Hematopoietic multipotent progenitor cell treated with erythropoietin and hydrocortisone succinate and interleukin-3 and kit ligand, for 15 days (in vitro differentiated cells): Measurements from ENCODE around the gene SAE1.

ENCODE experiments used
- DNase-seq: peaks from one replicate; pipeline ENCODE4 v3.0.0-alpha.2; 2015; ENCODE audit warnings: low spot score

SAE1 gene

DNA sequence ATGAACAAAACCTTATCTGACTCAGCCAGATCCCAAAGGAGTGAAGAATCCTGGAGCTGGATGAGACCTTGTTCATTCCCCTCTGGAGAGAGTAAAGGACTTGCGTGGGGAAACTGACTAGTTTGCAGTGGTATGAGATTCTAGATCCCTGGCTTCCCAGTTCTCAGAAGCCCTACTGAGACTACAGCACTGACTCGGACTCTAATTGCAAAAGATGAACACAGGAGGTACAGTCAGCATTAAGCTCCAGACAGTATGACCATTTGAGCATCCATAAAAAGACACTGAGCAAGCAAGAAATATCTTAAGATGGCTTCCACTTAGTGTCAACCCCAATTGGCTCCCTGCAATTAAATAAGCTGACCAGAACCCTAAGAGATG, 23.8 kb upstream of the SAE1 start:
- DNase-seq, result no peak

DNA sequence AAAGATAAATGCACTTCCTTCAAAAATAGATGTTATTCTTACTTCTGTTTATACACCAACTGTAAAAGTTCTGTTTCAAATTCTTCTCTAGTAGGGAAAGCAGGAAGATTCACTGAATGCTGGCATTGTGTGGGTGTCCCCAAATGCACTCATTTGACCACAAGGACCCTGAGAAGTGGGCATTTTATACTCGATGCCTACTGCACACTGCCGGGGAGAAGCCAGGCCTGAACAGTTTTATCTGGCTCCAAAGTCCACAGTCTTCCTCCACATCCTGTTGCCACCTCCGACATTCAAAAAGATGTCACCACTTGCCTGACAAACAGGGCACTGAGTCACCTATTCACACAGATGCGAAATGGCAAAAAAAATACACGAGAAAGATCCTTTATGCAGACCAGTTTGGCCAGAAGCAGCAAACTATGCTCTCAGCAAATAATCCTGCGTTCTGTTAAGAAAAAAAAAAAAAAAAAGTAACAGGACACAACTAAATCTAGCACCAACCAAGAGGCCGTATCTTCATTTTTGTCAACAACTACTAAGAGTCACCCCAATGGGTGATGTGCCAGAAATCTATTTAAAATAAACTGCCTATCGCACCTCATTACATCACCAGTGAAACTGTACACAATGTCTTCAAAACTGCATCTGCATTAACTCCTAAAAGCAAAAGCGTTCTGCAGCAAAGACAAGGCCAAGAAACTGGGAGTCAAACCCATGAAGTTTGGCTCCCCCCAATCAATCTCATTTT, 23.3 kb upstream of the SAE1 start:
- DNase-seq, result peak; percentile 75

- DNase-seq, result no peak
These were observed 22.5 kb upstream of the SAE1 start for GRCh38 chr19:47107953-47108746.

- no peak for DNase-seq
These were observed 21.5 kb upstream of the SAE1 start for GRCh38 chr19:47109177-47109540.

GRCh38 chr19:47109541-47110375, 20.9 kb upstream of the SAE1 start:
- DNase-seq, result peak; percentile 69

DNA sequence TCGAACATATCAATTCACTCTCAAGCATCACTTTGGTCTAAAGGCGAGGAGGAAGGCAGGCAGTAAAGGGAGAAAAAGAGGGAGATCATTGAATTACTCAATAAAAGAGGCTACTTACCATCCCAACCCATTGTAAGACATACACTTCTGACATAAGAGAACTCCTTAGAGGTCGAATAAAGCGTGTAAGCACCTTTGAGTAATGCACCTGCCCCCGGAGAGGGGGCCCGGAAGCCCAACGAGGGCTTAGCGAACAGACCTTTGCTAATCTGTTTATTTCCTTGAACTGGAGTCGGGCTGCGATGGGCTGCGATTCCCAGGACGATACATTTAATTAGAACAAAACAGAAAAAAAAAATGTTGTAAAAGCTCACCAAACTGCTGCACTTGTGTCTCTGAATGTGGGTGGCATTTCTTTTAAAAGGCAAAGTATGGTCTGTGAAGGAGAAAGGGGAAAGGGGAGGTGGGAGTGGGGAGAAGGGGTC, 20.1 kb upstream of the SAE1 start:
- peak; percentile 44 for DNase-seq

DNA sequence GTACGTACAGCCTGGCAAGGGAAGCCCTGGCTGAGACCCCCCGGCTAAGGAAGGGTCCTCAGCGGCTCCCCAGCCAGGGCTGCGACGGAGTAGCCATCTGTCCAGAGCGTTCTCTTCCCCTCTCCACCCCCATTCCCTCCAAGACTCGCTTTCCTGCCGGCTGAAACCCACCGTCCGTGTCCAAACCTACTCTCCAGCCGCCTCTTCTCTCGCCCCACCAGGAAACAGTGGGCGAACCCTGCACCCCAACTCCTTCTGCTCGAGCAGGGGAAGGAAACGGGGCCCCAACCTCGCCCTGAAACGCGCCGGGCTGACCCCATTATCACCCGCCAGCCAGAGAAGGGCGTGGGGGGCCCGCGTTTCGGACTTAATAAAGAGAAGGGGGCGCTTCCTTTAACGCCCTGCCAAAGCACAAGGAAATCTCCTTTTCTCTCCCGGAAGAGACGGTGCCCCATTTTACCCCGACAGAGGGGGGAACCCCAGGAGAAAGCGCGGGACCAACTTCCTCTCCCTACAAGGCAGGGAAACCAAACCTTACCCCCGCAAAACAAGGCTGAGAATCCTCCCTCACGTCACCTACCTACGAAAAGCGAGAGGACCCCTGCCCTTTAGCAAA, 19.5 kb upstream of the SAE1 start:
- DNase-seq, result peak; percentile 79

- DNase-seq, result peak; percentile 35
These were observed 18.9 kb upstream of the SAE1 start for GRCh38 chr19:47111682-47112165.

- peak; percentile 91 for DNase-seq
These were observed 18.3 kb upstream of the SAE1 start for GRCh38 chr19:47112166-47112996.

- DNase-seq, result peak; percentile 100
These were observed 17.4 kb upstream of the SAE1 start, which contains the start of gene ZC3H4 for GRCh38 chr19:47112997-47113849. TSS of gene ZC3H4 (minus strand) at chr19:47113776. CDS start at chr19:47112584, 1,192 bp downstream.

DNA sequence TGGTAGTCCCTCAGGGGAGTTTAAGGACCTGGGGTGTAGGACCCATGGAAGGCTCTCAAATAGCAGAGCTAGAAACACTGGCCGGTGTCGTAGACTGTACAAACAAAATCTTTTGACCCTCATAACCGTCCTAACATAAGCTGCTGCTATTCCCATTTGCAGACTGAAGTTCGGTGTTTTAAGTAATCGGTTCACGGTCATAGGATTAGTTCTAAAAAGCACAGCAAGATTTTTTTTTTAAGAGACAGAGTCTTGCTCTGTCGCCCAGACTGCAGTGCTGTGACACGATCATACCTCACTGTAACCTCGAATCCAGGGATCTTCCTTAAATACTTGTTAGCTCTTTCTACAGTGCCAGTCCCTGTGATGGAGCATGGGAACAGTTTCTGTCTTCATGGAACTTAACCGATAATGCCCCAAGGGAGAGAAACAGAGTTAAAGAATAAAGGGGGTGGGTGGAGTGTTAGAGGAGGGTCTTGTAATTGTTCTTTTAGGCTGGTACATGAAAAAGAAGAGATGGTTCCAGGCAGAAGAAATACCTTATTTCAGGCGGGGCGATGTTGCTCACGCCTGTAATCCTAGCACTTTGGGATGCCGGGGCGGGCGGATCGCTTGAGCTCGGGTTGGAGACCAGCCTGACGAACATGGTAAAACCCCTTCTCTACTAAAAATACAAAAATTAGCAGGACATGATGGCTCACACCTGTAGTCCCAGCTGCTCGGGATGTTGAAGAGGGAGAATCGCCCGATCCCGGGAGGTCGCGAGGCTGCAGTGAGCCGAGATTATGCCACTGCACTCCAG, 16.6 kb upstream of the SAE1 start:
- no peak for DNase-seq

DNA sequence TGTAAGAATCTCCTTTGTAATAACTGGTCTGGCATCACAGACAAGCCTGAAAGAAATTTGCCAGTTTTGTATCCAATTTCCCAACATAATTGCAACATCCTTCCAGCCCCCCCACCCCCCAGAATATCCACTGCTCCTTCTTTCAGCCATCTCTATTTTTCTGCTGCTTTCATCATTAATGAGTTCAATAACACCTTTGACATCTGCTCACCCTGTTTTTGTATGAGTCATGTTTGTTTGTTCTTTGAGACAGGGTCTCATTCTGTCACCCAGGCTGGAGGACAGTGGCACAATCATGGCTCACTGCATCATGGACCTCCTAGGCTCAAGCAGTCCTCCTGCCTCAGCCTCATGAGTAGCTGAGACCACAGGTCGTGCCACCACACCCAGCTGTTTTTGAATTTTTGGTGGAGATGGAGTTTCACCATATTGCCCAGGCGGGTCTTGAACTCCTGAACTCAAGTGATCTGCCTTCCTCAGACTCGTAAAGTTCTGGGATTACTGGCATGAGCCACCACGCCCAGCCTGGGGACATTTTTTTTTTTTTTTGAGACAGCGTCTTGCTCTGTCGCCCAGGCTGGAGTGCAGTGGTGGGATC, 10.1 kb upstream of the SAE1 start:
- DNase-seq, result no peak

DNA sequence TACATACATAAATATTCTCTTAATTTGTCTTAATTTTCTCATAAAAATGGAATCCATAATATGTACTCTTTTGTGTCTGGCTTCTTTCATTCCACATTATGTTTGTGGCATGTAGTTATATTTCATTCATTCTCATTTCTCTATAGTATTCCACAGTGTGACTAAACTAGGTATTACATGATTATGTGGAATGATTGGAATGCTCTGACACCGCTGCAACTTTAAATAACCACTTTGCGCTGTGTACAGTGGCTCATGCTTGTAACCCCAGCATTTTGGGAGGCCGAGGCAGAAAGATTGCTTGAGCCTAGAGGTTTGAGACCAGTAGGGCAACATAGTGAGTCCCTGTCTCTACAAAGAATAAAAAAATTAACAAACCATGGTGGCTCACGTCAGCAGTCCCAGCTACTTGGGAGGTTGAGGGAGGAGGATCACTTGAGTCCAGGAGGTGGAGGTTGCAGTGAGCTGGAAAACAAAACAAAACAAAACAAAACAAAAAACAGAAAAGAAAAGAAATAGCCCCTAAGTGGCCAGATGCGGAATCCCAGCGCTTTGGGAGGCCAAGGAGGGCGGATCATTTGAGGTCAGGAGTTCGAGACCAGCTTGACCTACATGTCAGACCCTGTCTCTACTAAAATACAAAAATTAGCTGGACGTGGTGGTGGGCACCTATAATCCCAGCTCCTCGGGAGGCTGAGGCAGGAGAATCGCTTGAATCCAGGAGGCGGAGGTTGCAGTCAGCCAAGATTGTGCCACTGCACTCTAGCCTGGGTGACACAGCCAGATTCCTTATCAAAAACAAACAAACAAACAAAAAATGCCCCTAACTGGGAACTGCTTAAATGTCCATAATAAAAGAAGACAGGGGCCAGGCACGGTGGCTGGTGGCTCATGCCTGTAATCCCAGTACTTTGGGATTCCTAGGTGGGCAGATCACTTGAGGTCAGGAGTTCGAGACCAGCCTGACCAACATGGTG, 8.0 kb upstream of the SAE1 start:
- DNase-seq, result no peak

GRCh38 chr19:47123406-47123805, 7.2 kb upstream of the SAE1 start:
- DNase-seq, result no peak

DNA sequence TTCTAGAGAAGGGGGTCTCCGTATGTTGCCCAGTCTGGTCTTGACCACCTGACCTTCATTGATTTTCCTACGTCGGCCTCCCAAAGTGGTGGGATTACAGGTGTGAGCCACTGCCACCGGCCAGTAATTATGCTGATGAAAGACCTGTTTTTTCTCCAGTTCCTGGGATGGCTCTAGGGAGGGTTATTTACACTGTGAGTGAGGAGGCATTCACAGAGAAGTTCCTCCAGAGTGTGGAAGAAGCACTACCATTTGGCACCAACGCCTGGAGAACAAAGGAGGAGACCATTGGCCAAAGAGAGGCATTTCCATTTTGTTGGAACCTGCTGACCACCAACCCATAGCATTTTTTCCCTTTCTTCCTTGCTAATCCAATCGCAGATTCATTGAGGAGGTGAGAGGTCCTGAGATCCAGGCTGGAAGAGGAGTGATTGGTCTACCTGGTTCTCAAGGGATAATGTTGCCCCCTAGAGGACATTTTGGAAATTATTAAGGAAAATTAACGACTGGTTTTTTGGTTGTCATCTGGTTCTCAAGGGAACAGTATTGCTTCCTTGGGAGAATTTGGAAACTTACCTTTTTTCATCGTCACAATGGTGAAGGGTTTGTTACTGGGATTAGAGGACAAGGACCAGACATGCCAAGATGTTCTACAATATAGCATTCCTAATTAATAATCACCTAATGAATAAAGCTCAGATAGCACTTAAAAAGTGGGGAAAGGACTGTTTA, 5.5 kb upstream of the SAE1 start:
- DNase-seq, result peak; percentile 87

GRCh38 chr19:47125669-47125938, 5.0 kb upstream of the SAE1 start:
- DNase-seq, result no peak

- DNase-seq, result no peak
These were observed 1.1 kb upstream of the SAE1 start for GRCh38 chr19:47129579-47129978.
